ENCODE results near the gene SMAD3.
"Not testable (repeated sequence)": the region's sequence is repeated elsewhere in the genome, so short reads cannot be mapped to it uniquely, and the experiment has no call there.

SMAD3 gene

GRCh38 chr15:67062369-67062985 lies 2.9 kb upstream of the SMAD3 start:
- in situ Hi-C loops (cut with MboI; ENCODE audit: low sequenced_read_pairs) = no loop called here

- in situ Hi-C loops (cut with MboI; ENCODE audit: low sequenced_read_pairs) = no loop called here
Observed at GRCh38 chr15:67063689-67064606, 1.5 kb upstream of the SMAD3 start.

DNA sequence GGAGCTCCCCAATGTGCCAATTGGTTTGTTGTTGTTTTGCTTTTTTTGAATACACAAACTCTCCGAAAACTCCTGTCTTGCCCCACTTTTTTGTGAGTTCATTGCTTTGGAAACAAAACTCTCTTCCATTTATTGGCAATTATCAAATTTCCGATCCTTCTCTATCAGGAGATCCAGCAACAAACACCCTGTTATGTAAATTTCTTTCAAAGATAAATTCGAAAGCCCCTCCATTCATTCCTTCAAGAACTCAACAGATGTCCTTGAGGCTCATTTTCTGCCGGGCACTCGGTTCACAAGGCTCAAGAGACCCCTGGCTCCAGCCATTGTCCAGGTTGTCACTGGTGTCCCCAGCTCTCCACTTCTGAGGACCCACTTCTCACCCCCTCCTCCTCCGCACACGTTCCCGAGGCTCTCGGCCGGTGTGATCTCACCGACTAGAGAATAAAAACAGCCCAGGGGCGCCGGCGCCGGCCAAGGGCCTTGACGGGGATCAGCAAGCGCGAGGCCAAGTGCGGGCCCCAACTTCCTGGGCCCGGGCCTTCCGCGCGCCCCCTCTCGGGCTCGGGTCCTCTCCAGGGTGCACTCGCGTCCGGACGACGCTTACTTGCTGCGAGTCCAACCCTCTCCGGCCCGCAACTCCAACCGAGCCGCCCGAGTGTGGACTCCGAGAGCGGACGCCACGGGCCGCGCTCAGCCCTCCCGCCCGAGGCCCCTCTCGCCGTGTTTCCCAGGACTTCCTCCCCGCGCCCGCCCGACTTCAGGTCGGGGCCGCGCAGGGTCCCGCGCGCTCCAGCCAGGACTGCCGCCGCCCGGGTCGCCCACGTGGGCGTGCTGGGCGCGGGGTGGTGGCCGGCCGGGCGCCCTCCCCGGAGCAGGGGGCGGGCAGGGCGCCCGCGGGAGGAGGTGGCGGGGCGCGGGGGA lies 533 bp upstream of the SMAD3 start:
- in situ Hi-C loops (cut with MboI; ENCODE audit: low sequenced_read_pairs) = no loop called here

DNA sequence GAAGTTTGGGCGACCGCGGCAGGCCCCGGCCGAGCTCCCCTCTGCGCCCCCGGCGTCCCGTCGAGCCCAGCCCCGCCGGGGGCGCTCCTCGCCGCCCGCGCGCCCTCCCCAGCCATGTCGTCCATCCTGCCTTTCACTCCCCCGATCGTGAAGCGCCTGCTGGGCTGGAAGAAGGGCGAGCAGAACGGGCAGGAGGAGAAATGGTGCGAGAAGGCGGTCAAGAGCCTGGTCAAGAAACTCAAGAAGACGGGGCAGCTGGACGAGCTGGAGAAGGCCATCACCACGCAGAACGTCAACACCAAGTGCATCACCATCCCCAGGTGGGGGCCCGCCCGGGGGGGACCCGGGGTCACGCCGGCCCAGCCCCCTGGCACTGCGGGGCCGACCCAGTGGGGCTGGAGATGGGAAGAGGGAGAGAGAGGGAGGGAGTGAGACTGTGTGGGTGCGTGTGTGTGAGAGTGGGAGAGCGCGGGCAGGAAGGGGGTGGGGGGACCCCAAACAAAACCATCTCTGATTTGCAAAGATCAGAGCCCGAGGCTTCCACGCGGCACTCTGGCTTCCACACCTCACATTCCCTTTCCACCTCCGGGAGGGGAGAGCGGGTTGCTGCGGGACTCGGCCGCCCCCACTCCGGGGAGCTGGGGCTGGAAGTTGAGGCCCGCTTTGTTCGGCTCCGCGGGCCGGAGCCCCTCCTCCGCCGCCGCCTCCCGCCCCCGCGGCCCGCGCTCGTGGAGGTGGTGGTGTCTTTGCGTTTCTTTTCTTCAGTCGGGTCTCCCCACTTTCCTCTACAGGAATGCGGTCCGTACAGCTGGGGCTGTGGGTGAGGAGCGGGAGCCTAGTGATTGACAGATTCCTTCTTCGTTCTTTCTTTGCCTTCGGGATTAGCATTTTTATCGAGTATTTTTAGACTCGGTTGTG lies 898 bp downstream of the SMAD3 start:
- in situ Hi-C loops (cut with MboI; ENCODE audit: low sequenced_read_pairs) = no loop called here

DNA sequence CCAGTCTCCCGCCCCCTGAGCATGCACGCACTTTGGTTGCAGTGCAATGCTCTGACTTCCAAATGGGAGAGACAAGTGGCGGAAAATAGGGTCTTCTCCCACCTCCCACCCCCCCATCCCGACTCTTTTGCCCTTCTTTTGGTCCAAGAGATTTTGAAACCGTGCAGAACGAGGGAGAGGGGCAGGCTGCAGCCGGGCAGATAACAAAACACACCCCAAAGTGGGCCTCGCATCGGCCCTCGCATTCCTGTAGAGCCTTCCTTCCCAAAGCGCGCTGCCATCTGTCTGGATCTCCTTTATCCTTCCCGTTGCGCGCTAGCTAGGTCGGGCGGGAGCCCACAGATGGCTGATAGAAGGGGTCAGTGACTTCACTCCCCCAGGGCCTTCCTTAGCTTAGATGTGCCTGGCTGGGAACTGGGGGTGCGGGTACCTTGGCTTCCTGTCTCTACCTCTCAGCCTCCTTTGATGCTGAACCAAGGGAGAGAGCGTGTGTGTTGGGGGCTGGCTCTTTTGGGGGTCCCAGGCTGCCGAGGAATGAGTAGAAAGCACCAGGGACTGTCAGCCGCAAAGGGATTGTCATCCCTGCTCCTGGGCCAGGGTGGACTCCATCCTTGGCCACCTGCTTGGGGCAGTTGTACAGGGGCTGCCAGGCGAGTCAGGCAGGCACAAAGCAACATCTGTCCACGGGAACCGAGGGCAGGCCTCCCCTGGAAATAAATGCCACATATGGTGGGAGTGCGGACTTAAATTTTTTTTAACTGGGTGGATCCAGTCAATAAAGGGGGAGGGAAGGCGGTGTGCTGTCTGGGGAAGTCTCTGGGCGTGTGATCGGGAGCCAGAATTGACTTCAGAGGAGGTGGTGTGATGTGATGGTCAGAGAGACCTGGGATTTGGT lies 1.8 kb downstream of the SMAD3 start:
- in situ Hi-C loops (cut with MboI; ENCODE audit: low sequenced_read_pairs) = no loop called here

- in situ Hi-C loops (cut with MboI; ENCODE audit: low sequenced_read_pairs) = no loop called here
Observed at GRCh38 chr15:67067930-67068551, 2.6 kb downstream of the SMAD3 start.

DNA sequence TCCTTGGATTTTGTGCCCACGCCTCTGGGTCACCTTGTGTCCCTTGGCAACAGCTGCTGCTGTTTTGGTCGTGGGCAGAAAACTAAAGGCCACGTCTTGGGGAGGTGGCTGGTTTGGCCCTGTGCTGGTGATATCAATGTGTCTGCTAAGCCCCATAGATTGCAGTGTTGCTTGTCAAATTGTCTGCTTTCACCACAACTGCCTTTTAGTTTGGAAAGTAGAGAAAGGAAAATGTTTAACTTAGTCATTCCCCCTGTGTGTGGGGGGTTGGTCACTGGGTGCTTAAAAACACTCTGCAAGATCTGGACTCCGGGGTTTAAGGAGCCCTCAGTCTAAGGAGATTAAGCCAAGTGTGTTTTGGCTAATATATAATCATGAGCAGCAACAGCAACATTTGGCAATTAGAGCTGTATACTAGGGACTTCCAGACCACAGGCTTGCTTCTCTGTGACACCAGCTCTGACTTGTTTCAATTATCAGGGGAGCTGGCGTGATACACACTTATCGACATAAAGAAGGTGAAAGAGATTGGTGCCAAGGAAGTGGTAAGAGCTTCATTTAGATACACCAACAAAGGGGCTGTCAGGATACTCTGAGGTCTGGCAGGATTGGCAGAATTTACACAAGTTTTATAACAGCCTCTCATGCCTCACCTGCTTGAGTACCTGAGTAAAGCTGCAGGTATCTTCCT lies 3.5 kb downstream of the SMAD3 start:
- in situ Hi-C loops (cut with MboI; ENCODE audit: low sequenced_read_pairs) = no loop called here

DNA sequence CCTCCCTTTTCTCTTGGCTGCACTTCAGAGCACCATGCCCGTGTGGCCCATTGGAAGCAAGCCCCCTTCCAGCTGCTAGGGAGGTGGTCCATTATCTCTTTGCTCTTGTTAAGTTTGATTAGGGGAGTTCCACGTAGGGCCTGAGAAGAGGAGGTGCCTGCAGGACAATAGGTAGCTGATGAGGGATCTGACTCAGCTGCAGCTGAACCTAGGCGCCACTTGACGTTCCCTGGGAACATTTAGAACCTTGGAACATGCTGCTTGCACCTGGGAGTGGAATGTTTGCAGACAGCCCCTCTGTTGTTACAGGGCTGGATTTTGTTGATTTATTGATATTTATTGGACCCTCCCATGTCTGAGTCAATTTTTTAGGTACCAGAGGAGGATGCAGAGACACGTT lies 4.7 kb downstream of the SMAD3 start:
- in situ Hi-C loops (cut with MboI; ENCODE audit: low sequenced_read_pairs) = no loop called here

GRCh38 chr15:67070892-67071664 lies 5.7 kb downstream of the SMAD3 start:
- in situ Hi-C loops (cut with MboI; ENCODE audit: low sequenced_read_pairs) = no loop called here

DNA sequence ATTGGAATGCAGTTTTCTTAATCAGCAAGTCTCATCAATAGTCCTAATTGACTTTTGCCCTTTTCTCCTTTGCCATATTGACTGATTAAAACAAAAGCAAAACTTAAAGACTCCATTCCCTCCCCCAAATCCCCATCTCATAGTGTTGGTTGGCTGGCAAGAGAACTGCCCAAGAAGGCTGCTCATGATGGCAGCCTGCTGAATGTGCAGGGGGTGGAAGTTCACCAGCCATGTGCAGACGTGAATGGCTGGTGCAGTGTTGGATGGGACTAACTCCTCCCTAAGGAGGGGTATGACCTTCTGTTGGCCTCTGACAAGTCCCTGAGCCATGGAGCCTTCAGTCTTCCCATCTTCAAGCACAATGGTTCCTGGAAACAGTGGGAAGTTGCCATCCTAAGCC lies 7.0 kb downstream of the SMAD3 start:
- in situ Hi-C loops (cut with MboI; ENCODE audit: low sequenced_read_pairs) = no loop called here

GRCh38 chr15:67072958-67073357 lies 7.6 kb downstream of the SMAD3 start:
- in situ Hi-C loops (cut with MboI; ENCODE audit: low sequenced_read_pairs) = no loop called here

GRCh38 chr15:67074886-67075229 lies 9.5 kb downstream of the SMAD3 start:
- in situ Hi-C loops (cut with MboI; ENCODE audit: low sequenced_read_pairs) = no loop called here

DNA sequence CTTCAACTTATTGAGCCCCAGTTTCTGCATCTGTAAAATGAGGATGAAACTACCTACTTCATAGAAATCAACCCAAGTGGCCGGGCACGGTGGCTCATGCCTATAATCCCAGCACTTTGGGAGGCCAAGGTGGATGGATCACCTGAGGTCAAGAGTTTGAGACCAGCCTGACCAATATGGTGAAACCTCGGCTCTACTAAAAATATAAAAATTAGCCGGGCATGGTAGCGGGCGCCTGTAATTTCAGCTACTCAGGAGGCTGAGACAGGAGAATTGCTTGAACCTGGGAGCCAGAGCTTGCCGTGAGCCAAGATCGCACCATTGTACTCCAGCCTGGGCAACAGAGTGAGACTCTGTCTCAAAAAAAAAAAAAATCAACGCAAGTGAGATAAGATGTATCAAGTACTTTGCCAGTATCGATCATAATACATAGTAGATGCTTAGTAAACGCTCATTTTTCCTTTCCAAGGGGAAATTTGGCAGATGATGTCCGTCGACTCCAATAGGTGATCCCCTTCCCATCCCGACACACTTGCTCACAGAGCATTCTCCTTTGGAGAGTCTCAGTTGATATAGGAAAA lies 10.2 kb downstream of the SMAD3 start:
- in situ Hi-C loops (cut with MboI; ENCODE audit: low sequenced_read_pairs) = not testable (repeated sequence)

DNA sequence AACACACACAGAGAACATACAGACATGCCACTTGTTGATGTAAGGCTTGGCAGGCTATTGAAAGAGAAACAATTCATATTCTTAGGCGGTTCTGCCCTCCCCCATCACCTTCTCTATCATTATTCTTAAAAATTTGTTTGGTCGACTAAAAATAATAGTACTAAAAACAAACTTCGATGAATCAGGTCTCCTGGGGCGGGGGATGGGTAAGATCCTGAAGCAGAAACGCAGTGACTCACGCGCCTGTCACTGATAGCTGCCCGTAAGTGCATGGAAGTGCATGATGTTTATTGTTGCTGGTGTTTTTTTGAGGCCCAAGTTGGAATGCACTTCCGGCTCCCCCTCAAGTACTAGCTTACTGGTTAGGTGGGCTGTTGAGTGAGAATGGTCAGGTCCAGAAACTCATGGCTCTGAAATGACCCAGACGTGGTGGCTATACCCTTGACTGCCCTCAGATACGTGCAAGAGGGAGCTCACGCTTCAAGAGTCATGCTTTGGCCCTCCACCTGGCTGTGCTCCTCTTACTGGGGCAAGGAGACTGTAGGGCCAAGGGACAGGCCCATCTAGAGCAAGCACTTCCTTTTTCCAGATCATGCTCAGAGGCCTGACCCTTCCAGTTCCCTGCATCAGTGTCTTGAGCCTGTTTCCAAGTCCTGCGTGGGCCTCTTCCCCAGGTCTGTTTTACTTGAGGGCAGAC lies 10.9 kb downstream of the SMAD3 start:
- in situ Hi-C loops (cut with MboI; ENCODE audit: low sequenced_read_pairs) = no loop called here

- in situ Hi-C loops (cut with MboI; ENCODE audit: low sequenced_read_pairs) = no loop called here
Observed at GRCh38 chr15:67077641-67078215, 12.3 kb downstream of the SMAD3 start.

DNA sequence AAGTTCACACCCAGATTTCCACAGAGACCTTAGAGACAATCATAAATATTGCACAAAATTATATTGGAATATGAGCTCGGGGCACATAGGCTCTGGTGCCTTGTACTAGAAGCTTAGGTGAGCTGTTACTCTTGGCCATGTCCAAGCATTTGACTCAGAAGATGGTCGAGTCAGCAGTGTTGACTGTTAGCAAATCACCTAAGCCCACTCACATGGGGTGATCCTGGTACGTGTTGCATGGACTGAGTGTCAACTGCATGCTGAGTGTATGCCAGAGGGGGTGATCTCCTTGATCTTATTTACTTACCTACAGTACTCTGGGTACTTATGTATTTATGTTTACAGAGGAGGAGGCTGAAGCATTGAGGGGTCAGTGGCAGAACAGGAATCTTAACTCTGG lies 14.0 kb downstream of the SMAD3 start:
- in situ Hi-C loops (cut with MboI; ENCODE audit: low sequenced_read_pairs) = no loop called here

Measured in hTERT RPE-1 (cell line).